ENCODE data around the gene CFTR. TPM values are rescaled to one million over a fixed set of nuclear protein-coding genes. Genes with fewer than 3 reads are reported as not detected.

The CFTR gene
- total RNA-seq, 1 donor from 2014 or later: 35.3 TPM

DNA sequence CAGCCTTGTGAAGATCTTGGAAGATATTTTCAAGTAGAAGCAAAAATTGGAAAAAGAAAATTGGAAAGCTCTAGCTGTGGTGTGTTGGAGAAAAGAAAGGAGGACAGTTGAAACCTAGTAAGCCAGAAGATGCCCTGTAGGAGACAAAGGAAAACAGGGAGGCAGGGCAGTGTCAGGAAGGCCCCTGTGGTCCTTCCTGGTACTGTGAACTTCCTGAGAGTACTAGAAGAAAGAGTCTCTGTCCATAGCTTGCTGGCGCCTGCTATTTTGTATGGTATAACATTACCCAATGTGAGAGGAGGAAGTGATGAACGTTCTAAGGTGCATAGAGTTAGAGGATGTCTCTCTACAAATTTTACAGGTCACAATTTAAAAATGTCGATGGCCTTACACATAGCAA lies 210.3 kb downstream of the CFTR start:
- Histone ChIP-seq H3K36me3 (no peaks in the 10 kb centered on the region), H3K9me3 (no peaks in the 10 kb centered on the region), H3K27me3 (ENCODE audit: low read depth) (no peaks in the 10 kb centered on the region), H3K4me1 (no peaks in the 10 kb centered on the region), H3K4me3 (no peak overlapping the region), H3K27ac (no peak overlapping the region)
- ATAC-seq (no peak), DNase-seq (no peak)
- TF ChIP-seq, protein P1, sequence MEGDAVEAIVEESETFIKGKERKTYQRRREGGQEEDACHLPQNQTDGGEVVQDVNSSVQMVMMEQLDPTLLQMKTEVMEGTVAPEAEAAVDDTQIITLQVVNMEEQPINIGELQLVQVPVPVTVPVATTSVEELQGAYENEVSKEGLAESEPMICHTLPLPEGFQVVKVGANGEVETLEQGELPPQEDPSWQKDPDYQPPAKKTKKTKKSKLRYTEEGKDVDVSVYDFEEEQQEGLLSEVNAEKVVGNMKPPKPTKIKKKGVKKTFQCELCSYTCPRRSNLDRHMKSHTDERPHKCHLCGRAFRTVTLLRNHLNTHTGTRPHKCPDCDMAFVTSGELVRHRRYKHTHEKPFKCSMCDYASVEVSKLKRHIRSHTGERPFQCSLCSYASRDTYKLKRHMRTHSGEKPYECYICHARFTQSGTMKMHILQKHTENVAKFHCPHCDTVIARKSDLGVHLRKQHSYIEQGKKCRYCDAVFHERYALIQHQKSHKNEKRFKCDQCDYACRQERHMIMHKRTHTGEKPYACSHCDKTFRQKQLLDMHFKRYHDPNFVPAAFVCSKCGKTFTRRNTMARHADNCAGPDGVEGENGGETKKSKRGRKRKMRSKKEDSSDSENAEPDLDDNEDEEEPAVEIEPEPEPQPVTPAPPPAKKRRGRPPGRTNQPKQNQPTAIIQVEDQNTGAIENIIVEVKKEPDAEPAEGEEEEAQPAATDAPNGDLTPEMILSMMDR (IDR thresholded peaks at IDR 0.05): no peak
- intact Hi-C loops (cut with DNase I): no loop called here

DNA sequence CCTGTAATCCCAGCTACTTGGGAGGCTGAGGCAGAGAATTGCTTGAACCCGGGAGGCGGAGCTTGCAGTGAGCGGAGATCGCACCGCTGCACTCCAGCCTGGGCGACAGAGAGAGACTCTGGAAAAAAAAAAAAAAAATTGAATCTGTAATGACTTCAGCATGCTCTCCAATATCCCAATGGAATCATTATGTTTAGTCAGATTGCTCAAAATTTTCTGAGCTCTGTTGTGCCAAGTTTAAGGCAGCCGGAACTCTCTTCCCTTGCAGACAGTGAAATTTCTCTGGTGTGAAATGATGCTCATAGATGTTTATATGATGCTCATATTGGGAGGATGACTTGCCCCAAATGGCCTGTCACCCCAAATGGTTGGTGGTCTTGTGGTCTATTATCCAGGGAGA lies 212.5 kb downstream of the CFTR start:
- intact Hi-C loops (cut with DNase I): no loop called here
- TF ChIP-seq, protein P1 (IDR thresholded peaks at IDR 0.05): no peak
- Histone ChIP-seq H3K4me3 (no peak overlapping the region), H3K4me1 (no peaks in the 10 kb centered on the region), H3K27me3 (ENCODE audit: low read depth) (no peaks in the 10 kb centered on the region), H3K27ac (no peak overlapping the region), H3K36me3 (no peaks in the 10 kb centered on the region), H3K9me3 (no peaks in the 10 kb centered on the region)
- DNase-seq (no peak), ATAC-seq (no peak)

GRCh38 chr7:117698018-117698417 lies 218.2 kb downstream of the CFTR start:
- TF ChIP-seq, protein P1 (IDR thresholded peaks at IDR 0.05): no peak
- H3K27ac ChIP-seq: no peak overlapping the region
- DNase-seq: no peak
- peak; percentile 61 to 86 for ATAC-seq
- no peaks in the 10 kb centered on the region for H3K9me3 ChIP-seq
- H3K27me3 ChIP-seq (ENCODE audit: low read depth): no peaks in the 10 kb centered on the region
- H3K36me3 ChIP-seq: no peaks in the 10 kb centered on the region
- no peaks in the 10 kb centered on the region for H3K4me1 ChIP-seq
- no peak overlapping the region for H3K4me3 ChIP-seq
- intact Hi-C loops (cut with DNase I): no loop called here

- intact Hi-C loops (cut with DNase I): no loop called here
- Histone ChIP-seq H3K27me3 (ENCODE audit: low read depth) (no peaks in the 10 kb centered on the region), H3K36me3 (no peaks in the 10 kb centered on the region), H3K4me1 (no peaks in the 10 kb centered on the region), H3K27ac (no peak overlapping the region), H3K4me3 (no peak overlapping the region), H3K9me3 (no peaks in the 10 kb centered on the region)
- TF ChIP-seq, protein P1 (IDR thresholded peaks at IDR 0.05): no peak
- no peak for DNase-seq
- no peak for ATAC-seq
Measured at GRCh38 chr7:117704063-117704462, 224.2 kb downstream of the CFTR start.

DNA sequence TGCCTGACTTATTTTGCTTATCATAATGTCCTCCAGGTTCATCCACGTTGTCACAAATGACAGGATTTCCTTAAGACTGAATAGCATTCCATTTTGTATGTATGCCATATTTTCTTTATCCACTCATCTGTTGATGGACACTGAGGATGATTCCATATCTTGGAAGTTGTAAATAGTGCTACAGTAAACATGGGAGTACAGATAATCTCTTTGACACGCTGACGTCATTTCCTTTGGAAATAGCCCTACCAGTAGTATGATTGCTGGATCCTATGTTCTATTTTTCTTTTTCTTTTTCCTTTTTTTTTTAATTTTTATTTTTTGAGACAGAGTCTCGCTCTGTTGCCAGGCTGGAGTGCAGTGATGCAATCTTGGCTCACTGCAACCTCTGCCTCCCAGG lies 225.8 kb downstream of the CFTR start:
- intact Hi-C loops (cut with DNase I): no loop called here
- Histone ChIP-seq H3K4me1 (no peaks in the 10 kb centered on the region), H3K9me3 (no peaks in the 10 kb centered on the region), H3K36me3 (no peaks in the 10 kb centered on the region), H3K27me3 (ENCODE audit: low read depth) (no peaks in the 10 kb centered on the region), H3K27ac (no peak overlapping the region), H3K4me3 (no peak overlapping the region)
- no peak for DNase-seq
- ATAC-seq: no peak
- TF ChIP-seq, protein P1 (IDR thresholded peaks at IDR 0.05): no peak

- Histone ChIP-seq H3K36me3 (no peaks in the 10 kb centered on the region), H3K27me3 (ENCODE audit: low read depth) (no peaks in the 10 kb centered on the region), H3K9me3 (no peaks in the 10 kb centered on the region), H3K27ac (no peak overlapping the region), H3K4me3 (no peak overlapping the region), H3K4me1 (no peaks in the 10 kb centered on the region)
- intact Hi-C loops (cut with DNase I): no loop called here
- no peak for DNase-seq
- ATAC-seq: no peak
- TF ChIP-seq, protein P1 (IDR thresholded peaks at IDR 0.05): no peak
Measured at GRCh38 chr7:117706210-117706609, 226.4 kb downstream of the CFTR start.

All from lower lobe of right lung (tissue), 2 donors.